HG03342 (cell line): Measurements from ENCODE around the gene PCOLCE2.
A peak's percentile ranks its signal among the peaks of the same experiment; 100 is the strongest.

ENCODE experiments used
- ATAC-seq: cut with Tn5 transposase; IDR thresholded peaks from one replicate; pipeline ENCODE4 v1.9.1; 2021; ENCODE audit warnings: mild to moderate bottlenecking, moderate library complexity; ENCODE audit not compliant: unreplicated experiment

Gene PCOLCE2

GRCh38 chr3:142866841-142867631, 21.8 kb downstream of the PCOLCE2 start:
- ATAC-seq: no peak

DNA sequence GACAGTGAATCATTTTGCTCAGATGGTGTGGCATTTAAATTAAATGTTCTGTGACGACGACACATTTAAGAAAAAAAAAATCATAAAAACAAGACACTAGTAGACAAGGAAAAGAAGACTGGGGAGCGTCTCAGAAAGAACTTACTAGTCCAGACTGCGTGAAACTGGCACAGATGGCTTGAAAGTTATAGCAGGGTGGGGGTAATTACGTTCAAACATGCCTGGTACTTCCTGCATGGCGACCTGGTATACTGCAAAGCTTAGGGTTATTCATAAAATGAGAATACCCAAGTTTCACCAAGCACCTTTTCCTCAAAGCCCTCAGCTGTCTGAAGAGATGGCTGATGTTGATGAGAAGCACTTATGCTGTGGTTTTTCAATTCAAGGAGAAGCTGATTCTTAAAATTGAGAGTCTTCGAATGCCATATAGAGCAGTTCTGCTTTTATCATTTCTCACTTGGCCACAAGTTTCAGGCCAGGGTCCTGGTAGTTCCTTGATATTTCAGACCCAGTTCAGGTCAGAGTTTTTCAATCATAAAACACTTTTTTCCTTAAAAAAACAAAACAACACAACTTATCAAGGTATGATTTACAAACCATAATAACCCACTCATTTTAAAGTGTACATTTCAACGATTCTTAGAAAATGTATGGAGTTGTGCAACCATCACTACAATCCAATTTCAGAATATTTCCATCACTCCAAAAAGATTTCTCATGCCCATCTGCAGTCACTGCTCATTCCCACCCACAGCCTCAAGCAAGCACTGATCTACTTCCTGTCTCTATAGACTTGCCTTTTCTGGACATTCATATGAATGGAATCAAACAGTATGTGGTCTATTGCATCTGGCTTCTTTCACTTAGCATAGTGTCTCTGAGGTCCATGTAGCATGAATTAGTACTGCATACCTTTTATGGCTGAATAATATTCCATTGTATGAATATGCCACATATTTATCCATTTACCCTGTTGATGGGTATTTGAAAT, 24.7 kb downstream of the PCOLCE2 start:
- ATAC-seq: no peak

- no peak for ATAC-seq
Observed at GRCh38 chr3:142863010-142863817, 25.7 kb downstream of the PCOLCE2 start.

- ATAC-seq: no peak
Observed at GRCh38 chr3:142861926-142862325, 27.0 kb downstream of the PCOLCE2 start.

GRCh38 chr3:142858043-142858442, 30.8 kb downstream of the PCOLCE2 start:
- no peak for ATAC-seq

GRCh38 chr3:142857056-142857455, 31.8 kb downstream of the PCOLCE2 start:
- ATAC-seq: no peak

GRCh38 chr3:142853270-142854168, 35.4 kb downstream of the PCOLCE2 start:
- ATAC-seq: no peak

DNA sequence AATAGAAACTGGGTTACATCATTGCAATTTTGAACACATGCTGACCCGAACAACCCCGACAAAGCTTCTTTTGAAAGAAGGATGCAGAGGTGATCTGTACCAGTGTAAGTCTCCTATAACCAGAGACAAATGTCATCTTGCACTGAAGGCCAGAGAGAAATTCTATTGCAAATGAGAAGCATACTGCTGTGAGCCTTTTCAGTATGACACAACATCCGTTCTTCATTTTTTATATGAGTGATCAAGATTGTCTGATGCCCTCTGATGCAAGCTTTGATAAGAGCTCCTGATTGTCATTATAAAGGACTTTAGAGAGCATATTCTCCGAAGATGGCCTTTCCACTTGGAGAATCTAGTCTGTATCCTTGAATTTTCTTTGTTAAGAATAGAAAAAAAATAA, 36.9 kb downstream of the PCOLCE2 start:
- ATAC-seq: no peak

DNA sequence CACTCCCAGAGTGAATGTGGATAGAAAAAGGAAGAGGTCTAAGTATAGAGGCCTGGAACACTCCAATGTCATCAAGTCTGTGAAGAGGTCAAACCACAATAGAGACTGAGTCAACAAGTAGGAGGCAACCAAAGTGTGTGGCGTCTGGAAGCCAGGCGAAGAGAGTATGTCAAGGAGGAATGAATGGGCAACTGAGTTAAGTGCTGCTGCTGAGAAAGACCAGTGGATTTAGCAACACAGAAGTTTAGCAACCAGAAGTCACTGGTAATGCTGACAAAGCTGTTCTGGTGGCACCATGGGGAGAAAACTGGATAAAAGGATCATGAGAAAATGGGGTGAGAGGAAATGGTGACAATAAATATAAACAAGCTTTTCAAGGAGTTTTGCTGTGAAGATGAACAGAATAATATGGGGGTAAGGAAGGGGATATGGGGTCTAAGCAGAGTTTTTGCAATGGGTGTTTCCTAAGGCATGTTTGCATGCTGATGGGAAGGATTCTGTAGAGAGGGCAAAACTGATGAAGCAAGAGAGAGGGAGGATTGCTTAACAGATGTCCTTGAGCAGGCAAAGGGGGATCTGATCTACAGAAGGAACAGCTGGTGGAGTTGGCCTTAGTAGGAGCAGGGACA, 38.4 kb downstream of the PCOLCE2 start:
- ATAC-seq: no peak

GRCh38 chr3:142849148-142849547, 39.7 kb downstream of the PCOLCE2 start:
- no peak for ATAC-seq

- no peak for ATAC-seq
Observed at GRCh38 chr3:142846779-142847577, 41.9 kb downstream of the PCOLCE2 start.

DNA sequence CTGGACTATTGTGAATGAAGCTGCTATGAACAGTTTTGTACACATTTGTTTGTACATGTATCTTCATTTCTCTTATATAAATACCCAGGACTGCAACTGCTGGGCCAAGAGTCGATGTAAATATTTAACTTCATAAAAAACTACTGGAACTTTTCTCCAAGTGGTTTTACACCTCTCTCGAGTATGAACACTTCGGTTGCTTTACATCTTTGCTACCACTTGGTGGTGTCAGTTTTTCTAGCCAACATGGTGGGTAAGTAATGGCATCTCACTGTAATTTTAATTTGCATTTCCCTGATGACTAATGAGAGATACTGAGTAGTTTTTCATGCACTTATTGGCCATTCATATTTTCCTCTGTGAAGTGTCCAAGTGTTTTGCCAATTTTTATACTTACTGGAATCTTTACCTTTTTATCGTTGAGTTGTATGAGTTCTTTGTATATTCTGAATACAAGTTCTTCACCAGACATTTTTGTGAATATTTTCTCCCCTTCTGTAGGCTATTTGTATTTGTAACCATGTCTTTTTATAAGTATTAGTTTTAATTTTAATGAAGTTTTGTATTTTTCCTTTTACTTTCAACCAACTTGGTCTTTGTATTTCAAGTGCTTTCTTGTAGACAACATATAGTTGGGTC, 44.4 kb downstream of the PCOLCE2 start:
- ATAC-seq: no peak

DNA sequence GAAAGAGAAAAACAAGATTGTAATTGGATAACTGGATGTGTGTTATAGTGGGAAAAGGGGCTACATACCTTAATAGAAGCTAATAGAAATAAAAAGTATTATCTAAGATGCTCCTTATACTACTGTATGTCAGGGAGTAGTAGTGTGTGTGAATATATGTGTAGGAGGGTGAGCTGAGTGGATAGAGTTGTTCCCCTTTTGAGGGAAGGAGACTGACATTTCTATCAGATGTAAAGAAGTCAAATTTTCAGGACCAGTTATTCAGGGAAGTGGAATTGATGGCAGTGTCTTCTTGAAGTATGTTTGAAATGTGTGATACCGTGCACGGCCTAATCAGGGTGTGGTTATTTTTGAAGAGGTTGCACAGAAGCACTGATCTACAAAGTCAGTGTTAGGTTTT, 49.1 kb downstream of the PCOLCE2 start:
- no peak for ATAC-seq

GRCh38 chr3:142837526-142837925, 51.4 kb downstream of the PCOLCE2 start:
- ATAC-seq: no peak

GRCh38 chr3:142828703-142829305, 60.1 kb downstream of the PCOLCE2 start:
- ATAC-seq: peak; percentile 99

GRCh38 chr3:142819179-142819578, 69.7 kb downstream of the PCOLCE2 start:
- no peak for ATAC-seq

DNA sequence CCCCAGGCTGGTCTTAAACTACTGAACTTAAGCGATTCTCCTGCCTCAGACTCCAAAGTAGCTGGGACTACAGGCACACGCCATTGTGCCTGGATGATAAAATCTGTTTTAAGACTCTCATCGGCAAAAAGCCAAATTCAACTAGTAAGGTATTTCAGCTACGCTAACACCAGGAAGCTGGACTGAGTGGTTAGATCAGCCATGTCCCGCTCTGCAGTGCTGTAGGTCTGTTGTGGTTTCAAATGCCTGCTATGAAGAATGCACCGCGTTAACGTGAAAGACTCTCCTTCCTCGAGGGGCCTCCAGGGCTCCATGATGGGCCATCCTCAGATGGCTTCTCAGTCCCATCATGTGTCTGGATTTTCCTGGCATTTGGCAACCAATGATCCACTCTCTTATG, 70.2 kb downstream of the PCOLCE2 start:
- ATAC-seq: no peak

- no peak for ATAC-seq
Observed at GRCh38 chr3:142817897-142818296, 71.0 kb downstream of the PCOLCE2 start.
